ENCODE results near the gene RYK.
"Not testable (repeated sequence)": the region's sequence is repeated elsewhere in the genome, so short reads cannot be mapped to it uniquely, and the experiment has no call there.

The RYK gene

GRCh38 chr3:134253475-134254226, 3.0 kb upstream of the RYK start:
- DNase-seq, result no peak

GRCh38 chr3:134252766-134253165, 2.1 kb upstream of the RYK start:
- DNase-seq, result no peak

- DNase-seq, result no peak
Observed at GRCh38 chr3:134251731-134252391, 1.2 kb upstream of the RYK start.

GRCh38 chr3:134249935-134250716, 533 bp downstream of the RYK start:
- peak; percentile 47 for DNase-seq

GRCh38 chr3:134249296-134249841, 1.3 kb downstream of the RYK start:
- DNase-seq, result no peak

- DNase-seq, result no peak
Observed at GRCh38 chr3:134244921-134245320, 5.7 kb downstream of the RYK start.

GRCh38 chr3:134242649-134243617, 7.7 kb downstream of the RYK start:
- DNase-seq, result no peak

GRCh38 chr3:134239538-134239937, 11.1 kb downstream of the RYK start:
- no peak for DNase-seq

- no peak for DNase-seq
Observed at GRCh38 chr3:134237454-134238145, 13.1 kb downstream of the RYK start.

- no peak for DNase-seq
Observed at GRCh38 chr3:134236505-134237170, 14.0 kb downstream of the RYK start.

- DNase-seq, result no peak
Observed at GRCh38 chr3:134235577-134236076, 15.0 kb downstream of the RYK start.

GRCh38 chr3:134232951-134233350, 17.7 kb downstream of the RYK start:
- no peak for DNase-seq

- no peak for DNase-seq
Observed at GRCh38 chr3:134232151-134232550, 18.5 kb downstream of the RYK start.

- no peak for DNase-seq
Observed at GRCh38 chr3:134231131-134231530, 19.5 kb downstream of the RYK start.

GRCh38 chr3:134229038-134229437, 21.6 kb downstream of the RYK start:
- DNase-seq, result no peak

- DNase-seq, result no peak
Observed at GRCh38 chr3:134228479-134228878, 22.2 kb downstream of the RYK start.

GRCh38 chr3:134228035-134228434, 22.6 kb downstream of the RYK start:
- no peak for DNase-seq

GRCh38 chr3:134224796-134225156, 25.9 kb downstream of the RYK start:
- DNase-seq, result not testable (repeated sequence)

- no peak for DNase-seq
Observed at GRCh38 chr3:134222835-134223234, 27.8 kb downstream of the RYK start.

- no peak for DNase-seq
Observed at GRCh38 chr3:134216851-134217250, 33.8 kb downstream of the RYK start.

- DNase-seq, result no peak
Observed at GRCh38 chr3:134216191-134216764, 34.4 kb downstream of the RYK start.
